Urinary bladder (tissue), 4 donors: ENCODE results near the gene ROBO2. TPM values are rescaled to one million over a fixed set of nuclear protein-coding genes. Genes with fewer than 3 reads are reported as not detected.
A peak's percentile ranks its signal among the peaks of the same experiment; 100 is the strongest.

Experiments
- DNase-seq: peaks from one replicate; pipeline ENCODE4 v3.0.0-alpha.2; 2015; ENCODE audit errors: extremely low spot score
- H3K27ac ChIP-seq: one replicate; pipeline ENCODE4 v1.5.1; 2013; ENCODE audit warnings: low read depth, mild to moderate bottlenecking, moderate library complexity
- H3K36me3 ChIP-seq: one replicate; pipeline ENCODE4 v1.6.1; 2013; ENCODE audit warnings: mild to moderate bottlenecking, moderate library complexity; ENCODE audit not compliant: insufficient read depth
- H3K4me1 ChIP-seq: one replicate; pipeline ENCODE4 v1.6.1; 2013; ENCODE audit warnings: mild to moderate bottlenecking, moderate library complexity; ENCODE audit not compliant: insufficient read depth
- H3K4me3 ChIP-seq: one replicate; pipeline ENCODE4 v1.5.1; 2013; ENCODE audit warnings: low read depth, low read length
- WGBS: extraction: QIAGEN DNeasy Blood & Tissue Kit; methylation state at CpG from one replicate; pipeline ENCODE4 v1.1.7; 2013; 5-methylcytosine and 5-hydroxymethylcytosine counted together
- polyA plus RNA-seq: library from polyadenylated mRNA; stranded (reverse); fragments of 200-250 nt; gene quantifications from one replicate; pipeline ENCODE4 v1.2.3, GENCODE V29; 2013
- total RNA-seq: library from RNA; depleted of rRNA; stranded (reverse); fragments of >200 nt; gene quantifications from one replicate; pipeline ENCODE4 v1.2.3, GENCODE V29; 2014
- donor health status: healthy with polysubstance abuse.
- donor health status: healthy.

Gene ROBO2
- total and polyA plus RNA-seq, 2 donors: 1.4 to 38.1 TPM

- no peaks in the 10 kb centered on the region for H3K4me1 ChIP-seq
- no peak for DNase-seq
- WGBS: 37% methylated on average over 6 of the region's 6 CpGs
- no peaks in the 10 kb centered on the region for H3K36me3 ChIP-seq
- no peak overlapping the region for H3K27ac ChIP-seq
- no peak overlapping the region for H3K4me3 ChIP-seq
These were observed 207.2 kb downstream of the ROBO2 start for GRCh38 chr3:77247061-77247460.

GRCh38 chr3:77247817-77248216 lies 207.9 kb downstream of the ROBO2 start:
- no peak overlapping the region for H3K4me3 ChIP-seq
- no peaks in the 10 kb centered on the region for H3K36me3 ChIP-seq
- 56% methylated on average over 7 of the region's 7 CpGs for WGBS
- DNase-seq: no peak
- no peak overlapping the region for H3K27ac ChIP-seq
- no peaks in the 10 kb centered on the region for H3K4me1 ChIP-seq

- WGBS: 89% methylated on average over 17 of the region's 17 CpGs
- no peaks in the 10 kb centered on the region for H3K36me3 ChIP-seq
- no peak overlapping the region for H3K4me3 ChIP-seq
- no peak for DNase-seq
- no peaks in the 10 kb centered on the region for H3K4me1 ChIP-seq
- H3K27ac ChIP-seq: no peak overlapping the region
These were observed 208.5 kb downstream of the ROBO2 start for GRCh38 chr3:77248420-77248819.

GRCh38 chr3:77251136-77251535 lies 211.2 kb downstream of the ROBO2 start:
- 78% methylated on average over 7 of the region's 7 CpGs for WGBS
- Histone ChIP-seq H3K27ac (no peak overlapping the region), H3K4me1 (no peaks in the 10 kb centered on the region), H3K4me3 (no peak overlapping the region), H3K36me3 (no peaks in the 10 kb centered on the region)
- no peak for DNase-seq

- peaks cover 1% of the 10 kb centered on the region for H3K36me3 ChIP-seq
- H3K4me1 ChIP-seq: no peaks in the 10 kb centered on the region
- peak; percentile 8 for DNase-seq
- no peak overlapping the region for H3K27ac ChIP-seq
- 77% methylated on average over 3 of the region's 3 CpGs for WGBS
- no peak overlapping the region for H3K4me3 ChIP-seq
These were observed 215.3 kb downstream of the ROBO2 start for GRCh38 chr3:77254967-77255831.

- WGBS: 62% methylated on average over 9 of the region's 9 CpGs
- no peak overlapping the region for H3K27ac ChIP-seq
- H3K4me3 ChIP-seq: no peak overlapping the region
- DNase-seq: no peak
- H3K36me3 ChIP-seq: peaks cover 1% of the 10 kb centered on the region
- no peaks in the 10 kb centered on the region for H3K4me1 ChIP-seq
These were observed 216.9 kb downstream of the ROBO2 start for GRCh38 chr3:77256584-77257503.

GRCh38 chr3:77259694-77260093 lies 219.8 kb downstream of the ROBO2 start:
- WGBS: 65% methylated on average over 6 of the region's 6 CpGs
- no peak for DNase-seq
- Histone ChIP-seq H3K4me1 (no peaks in the 10 kb centered on the region), H3K36me3 (peaks cover 1% of the 10 kb centered on the region), H3K27ac (no peak overlapping the region), H3K4me3 (no peak overlapping the region)

- no peak overlapping the region for H3K27ac ChIP-seq
- DNase-seq: no peak
- peaks cover 1% of the 10 kb centered on the region for H3K36me3 ChIP-seq
- WGBS: 92% methylated on average over 2 of the region's 2 CpGs
- no peak overlapping the region for H3K4me3 ChIP-seq
- H3K4me1 ChIP-seq: no peaks in the 10 kb centered on the region
These were observed 222.5 kb downstream of the ROBO2 start for GRCh38 chr3:77262361-77262760.

- WGBS: 94% methylated on average over 3 of the region's 3 CpGs
- H3K27ac ChIP-seq: no peak overlapping the region
- H3K36me3 ChIP-seq: no peaks in the 10 kb centered on the region
- no peak overlapping the region for H3K4me3 ChIP-seq
- DNase-seq: no peak
- no peaks in the 10 kb centered on the region for H3K4me1 ChIP-seq
These were observed 227.7 kb downstream of the ROBO2 start for GRCh38 chr3:77267589-77267988.

- Histone ChIP-seq H3K4me3 (no peak overlapping the region), H3K36me3 (no peaks in the 10 kb centered on the region), H3K27ac (no peak overlapping the region), H3K4me1 (no peaks in the 10 kb centered on the region)
- WGBS: 57% methylated on average over 1 of the region's 1 CpG
- no peak for DNase-seq
These were observed 231.4 kb downstream of the ROBO2 start for GRCh38 chr3:77271306-77271705.

- Histone ChIP-seq H3K36me3 (no peaks in the 10 kb centered on the region), H3K27ac (no peak overlapping the region), H3K4me1 (no peaks in the 10 kb centered on the region), H3K4me3 (no peak overlapping the region)
- WGBS: 88% methylated on average over 6 of the region's 6 CpGs
- no peak for DNase-seq
These were observed 231.8 kb downstream of the ROBO2 start for GRCh38 chr3:77271711-77272110.

GRCh38 chr3:77279276-77279675 lies 239.4 kb downstream of the ROBO2 start:
- no peaks in the 10 kb centered on the region for H3K4me1 ChIP-seq
- DNase-seq: no peak
- no peak overlapping the region for H3K27ac ChIP-seq
- no peaks in the 10 kb centered on the region for H3K36me3 ChIP-seq
- H3K4me3 ChIP-seq: no peak overlapping the region
- 93% methylated on average over 2 of the region's 2 CpGs for WGBS

- DNase-seq: no peak
- Histone ChIP-seq H3K27ac (no peak overlapping the region), H3K36me3 (no peaks in the 10 kb centered on the region), H3K4me3 (no peak overlapping the region), H3K4me1 (no peaks in the 10 kb centered on the region)
- WGBS: 69% methylated on average over 8 of the region's 8 CpGs
These were observed 241.8 kb downstream of the ROBO2 start for GRCh38 chr3:77281721-77282120.

GRCh38 chr3:77283108-77283507 lies 243.2 kb downstream of the ROBO2 start:
- Histone ChIP-seq H3K36me3 (no peaks in the 10 kb centered on the region), H3K4me1 (no peaks in the 10 kb centered on the region)
- WGBS: 73% methylated on average over 4 of the region's 4 CpGs

More at GRCh38 chr3:77283108-77283507, 243.2 kb downstream of the ROBO2 start:
- Histone ChIP-seq H3K4me3 (no peak overlapping the region), H3K27ac (no peak overlapping the region)
- no peak for DNase-seq
